Measurements from ENCODE around the gene HGFAC.

HGFAC gene

GRCh38 chr4:3488820-3489219 lies 47.1 kb downstream of the HGFAC start:
- peaks cover 42% of the 10 kb centered on the region for H3K27me3 ChIP-seq (ENCODE audit: control insufficient read depth, low read length)
- no peak overlapping the region for H3K27ac ChIP-seq (ENCODE audit: low read depth, low read length)
- no peaks in the 10 kb centered on the region for H3K79me2 ChIP-seq (ENCODE audit: control insufficient read depth, low read length)
- no peaks in the 10 kb centered on the region for H3K9me2 ChIP-seq (replicated peaks; ENCODE audit: control insufficient read depth, low read length)
- H3K4me2 ChIP-seq (ENCODE audit: low read length) = no peak overlapping the region
- H3K4me3 ChIP-seq (ENCODE audit: low read length) = no peak overlapping the region
- H3K9me3 ChIP-seq (ENCODE audit: control insufficient read depth, insufficient read depth, low read length) = no peaks in the 10 kb centered on the region
- TF ChIP-seq, protein P1, sequence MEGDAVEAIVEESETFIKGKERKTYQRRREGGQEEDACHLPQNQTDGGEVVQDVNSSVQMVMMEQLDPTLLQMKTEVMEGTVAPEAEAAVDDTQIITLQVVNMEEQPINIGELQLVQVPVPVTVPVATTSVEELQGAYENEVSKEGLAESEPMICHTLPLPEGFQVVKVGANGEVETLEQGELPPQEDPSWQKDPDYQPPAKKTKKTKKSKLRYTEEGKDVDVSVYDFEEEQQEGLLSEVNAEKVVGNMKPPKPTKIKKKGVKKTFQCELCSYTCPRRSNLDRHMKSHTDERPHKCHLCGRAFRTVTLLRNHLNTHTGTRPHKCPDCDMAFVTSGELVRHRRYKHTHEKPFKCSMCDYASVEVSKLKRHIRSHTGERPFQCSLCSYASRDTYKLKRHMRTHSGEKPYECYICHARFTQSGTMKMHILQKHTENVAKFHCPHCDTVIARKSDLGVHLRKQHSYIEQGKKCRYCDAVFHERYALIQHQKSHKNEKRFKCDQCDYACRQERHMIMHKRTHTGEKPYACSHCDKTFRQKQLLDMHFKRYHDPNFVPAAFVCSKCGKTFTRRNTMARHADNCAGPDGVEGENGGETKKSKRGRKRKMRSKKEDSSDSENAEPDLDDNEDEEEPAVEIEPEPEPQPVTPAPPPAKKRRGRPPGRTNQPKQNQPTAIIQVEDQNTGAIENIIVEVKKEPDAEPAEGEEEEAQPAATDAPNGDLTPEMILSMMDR (IDR thresholded peaks at IDR 0.05; ENCODE audit: low read depth, low read length, poor library complexity, severe bottlenecking) = no peak
- no peaks in the 10 kb centered on the region for H3K36me3 ChIP-seq (ENCODE audit: control insufficient read depth, low read length)
- peaks cover 34% of the 10 kb centered on the region for H3K4me1 ChIP-seq (ENCODE audit: control insufficient read depth, low read length)
- H3F3A ChIP-seq (ENCODE audit: control insufficient read depth, insufficient read depth) = no peaks in the 10 kb centered on the region
- H4K20me1 ChIP-seq (ENCODE audit: control insufficient read depth, insufficient read depth, low read depth, low read length) = no peaks in the 10 kb centered on the region

DNA sequence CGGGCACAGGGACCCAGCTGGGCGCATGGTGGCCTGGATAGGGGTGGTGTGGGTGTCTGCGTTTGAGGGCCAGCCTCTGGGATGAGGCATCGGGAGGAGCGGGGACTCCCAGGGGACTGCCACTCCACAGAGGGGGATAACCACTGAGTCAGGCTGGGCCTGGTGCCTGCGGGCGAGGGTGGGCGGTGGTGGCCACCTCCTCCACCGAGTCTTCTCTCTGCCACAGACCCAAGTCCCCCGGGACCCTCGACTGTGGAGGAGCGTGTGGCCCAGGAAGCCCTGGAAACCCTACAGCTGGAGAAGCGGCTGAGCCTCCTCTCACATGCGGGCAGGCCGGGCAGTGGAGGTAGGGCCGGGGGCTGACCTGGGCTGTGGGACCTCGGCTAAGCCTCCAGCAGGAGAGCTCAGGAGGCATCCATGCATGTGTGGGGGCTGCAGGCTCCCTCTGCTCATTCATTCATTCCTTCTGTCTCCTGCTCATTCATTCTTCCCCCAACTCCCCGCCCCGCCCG lies 47.7 kb downstream of the HGFAC start:
- Histone ChIP-seq H3K4me2 (ENCODE audit: low read length) (no peak overlapping the region), H3K27ac (ENCODE audit: low read depth, low read length) (no peak overlapping the region), H3F3A (ENCODE audit: control insufficient read depth, insufficient read depth) (no peaks in the 10 kb centered on the region), H3K9me3 (ENCODE audit: control insufficient read depth, insufficient read depth, low read length) (no peaks in the 10 kb centered on the region), H3K4me1 (ENCODE audit: control insufficient read depth, low read length) (peaks cover 28% of the 10 kb centered on the region), H3K36me3 (ENCODE audit: control insufficient read depth, low read length) (no peaks in the 10 kb centered on the region), H3K79me2 (ENCODE audit: control insufficient read depth, low read length) (no peaks in the 10 kb centered on the region), H3K9me2 (replicated peaks; ENCODE audit: control insufficient read depth, low read length) (no peaks in the 10 kb centered on the region), H4K20me1 (ENCODE audit: control insufficient read depth, insufficient read depth, low read depth, low read length) (no peaks in the 10 kb centered on the region), H3K27me3 (ENCODE audit: control insufficient read depth, low read length) (peaks cover 35% of the 10 kb centered on the region), H3K4me3 (ENCODE audit: low read length) (no peak overlapping the region)
- no peak for TF ChIP-seq EZH2phosphoT487 (IDR thresholded peaks at IDR 0.05; ENCODE audit: borderline replicate concordance, low read length)
- TF ChIP-seq, protein P1 (IDR thresholded peaks at IDR 0.05; ENCODE audit: low read depth, low read length, poor library complexity, severe bottlenecking) = no peak

- TF ChIP-seq, protein P1 (IDR thresholded peaks at IDR 0.05; ENCODE audit: low read depth, low read length, poor library complexity, severe bottlenecking) = no peak
- TF ChIP-seq EZH2phosphoT487 (IDR thresholded peaks at IDR 0.05; ENCODE audit: borderline replicate concordance, low read length) = no peak
- peaks cover 4% of the 10 kb centered on the region for H3K4me1 ChIP-seq (ENCODE audit: control insufficient read depth, low read length)
- no peak overlapping the region for H3K4me3 ChIP-seq (ENCODE audit: low read length)
- no peaks in the 10 kb centered on the region for H4K20me1 ChIP-seq (ENCODE audit: control insufficient read depth, insufficient read depth, low read depth, low read length)
- no peak overlapping the region for H3K27ac ChIP-seq (ENCODE audit: low read depth, low read length)
- no peak overlapping the region for H3K4me2 ChIP-seq (ENCODE audit: low read length)
- no peaks in the 10 kb centered on the region for H3F3A ChIP-seq (ENCODE audit: control insufficient read depth, insufficient read depth)
- no peaks in the 10 kb centered on the region for H3K79me2 ChIP-seq (ENCODE audit: control insufficient read depth, low read length)
- peaks cover 12% of the 10 kb centered on the region; the same call in 1 of the 2 replicates for H3K27me3 ChIP-seq (ENCODE audit: control insufficient read depth, low read length)
- no peaks in the 10 kb centered on the region for H3K9me2 ChIP-seq (replicated peaks; ENCODE audit: control insufficient read depth, low read length)
- no peaks in the 10 kb centered on the region for H3K9me3 ChIP-seq (ENCODE audit: control insufficient read depth, insufficient read depth, low read length)
- no peaks in the 10 kb centered on the region for H3K36me3 ChIP-seq (ENCODE audit: control insufficient read depth, low read length)
Observed at GRCh38 chr4:3491681-3492405, 50.1 kb downstream of the HGFAC start.
